Motor neuron (in vitro differentiated cells): Measurements from ENCODE around the gene TMTC2. TPM values are rescaled to one million over a fixed set of nuclear protein-coding genes. Genes with fewer than 3 reads are reported as not detected.
A peak's percentile ranks its signal among the peaks of the same experiment; 100 is the strongest.

Experiments
- ATAC-seq, 8 experiments: fragments of 200-7000 bp; cut with Tn5 transposase; replicated peaks in 6 of 8; 2 replicates each; pipeline ENCODE4 v1.8.0; 2021; ENCODE audit warnings: mild to moderate bottlenecking in 8 of 8, moderate library complexity in 8 of 8
- H3K27ac ChIP-seq, 2 donors: fragments of 250-450 bp; sonication (Bioruptor Pico); 2 replicates each; pipeline ENCODE4 v1.9.0; 2021; ENCODE audit warnings: antibody characterized with exemption in 2 of 2, mild to moderate bottlenecking in 2 of 2, moderate library complexity in 1 of 2
- H3K4me1 ChIP-seq, 2 donors: fragments of 250-450 bp; sonication (Bioruptor Pico); replicated peaks in 1 of 2; 2 replicates each; pipeline ENCODE4 v1.6.1; 2021; ENCODE audit warnings: antibody characterized with exemption in 2 of 2, mild to moderate bottlenecking in 2 of 2, moderate library complexity in 1 of 2
- H3K4me3 ChIP-seq, 5 donors: fragments of 250-450 bp; sonication (Bioruptor Pico); 2 replicates each; pipeline ENCODE4 v1.9.0; 2021; ENCODE audit warnings: antibody characterized with exemption in 5 of 5, mild to moderate bottlenecking in 5 of 5, moderate library complexity in 4 of 5
- WGBS, 10 experiments: fragments of 450-650 bp; shearing (Covaris generic); methylation state at CpG; one replicate each; pipeline ENCODE4 v1.0.0; 2022; 5-methylcytosine and 5-hydroxymethylcytosine counted together
- in situ Hi-C, 9 experiments: fragments of 400-800 bp; cut with MboI; loops; one replicate each; pipeline ENCODE4 v1.15.0; 2021; ENCODE audit warnings: low sequenced_read_pairs in 9 of 9, low pct_unique_long_range_greater_than_20kb in 2 of 9; ENCODE audit not compliant: unreplicated experiment in 9 of 9
- total RNA-seq, 8 experiments: library from RNA; unstranded; fragments of 300-600 nt; gene quantifications; 2 replicates each; pipeline versions ENCODE4 v1.2.3 to v1.2.4, GENCODE V29; 2022

The TMTC2 gene
- total RNA-seq, 8 experiments from 2014 or later: 11.4 to 49.3 (median 31.3) TPM

DNA sequence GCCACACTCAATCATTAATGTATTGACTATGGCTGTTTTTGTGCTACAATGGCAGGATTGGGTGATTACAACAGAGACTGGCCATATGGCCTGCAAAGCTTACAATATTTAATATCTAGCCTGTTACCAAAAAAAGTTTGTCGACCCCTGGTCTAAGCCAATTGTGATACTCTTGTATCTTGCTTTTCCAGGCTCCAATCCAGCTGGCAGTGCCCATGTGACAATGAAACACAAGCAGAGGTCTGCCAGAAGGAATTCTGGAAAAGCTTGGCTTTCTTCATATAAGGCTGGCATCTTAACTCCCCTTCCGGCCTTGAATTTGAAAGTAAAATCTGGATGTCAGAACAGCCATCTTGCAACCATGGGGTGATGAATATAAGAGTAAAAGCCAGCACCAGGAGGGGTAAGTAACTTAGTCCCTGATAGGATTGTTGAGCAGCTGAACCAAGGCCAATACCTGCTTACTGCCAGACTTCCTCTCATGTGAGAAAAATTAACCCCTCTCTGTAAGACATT lies 458.7 kb downstream of the TMTC2 start:
- no peak for ATAC-seq
- Histone ChIP-seq H3K4me1 (peaks cover 0 to 8% of the 10 kb centered on the region in 2 donors), H3K27ac (no peak overlapping the region), H3K4me3 (no peak overlapping the region)
- WGBS, 10 experiments: 0 to 100% (median 100%) methylated on average over 1 to 2 of the region's 2 CpGs; no CpG with 5 or more reads in 2 of the 10 experiments
- in situ Hi-C loops: no loop called here

DNA sequence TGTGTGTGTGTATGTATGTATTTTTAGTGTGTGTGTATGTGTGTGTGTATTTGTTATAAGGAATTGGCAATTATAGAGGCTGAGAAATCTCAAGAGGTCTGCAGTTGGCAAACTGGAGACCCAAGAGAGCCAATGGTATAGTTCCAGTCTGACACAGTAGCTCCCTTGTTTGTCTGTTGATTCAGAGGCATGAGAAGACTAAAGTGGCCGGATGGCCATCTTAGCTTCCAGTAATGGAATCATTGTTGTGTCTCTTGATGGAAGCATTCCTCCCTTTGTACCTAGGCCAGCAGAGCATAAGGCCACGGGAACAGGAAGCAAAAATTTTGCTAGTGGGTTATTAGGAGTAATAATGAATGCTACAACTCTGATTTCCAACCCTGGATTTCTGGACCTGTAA lies 460.6 kb downstream of the TMTC2 start:
- ATAC-seq: no peak
- no peak overlapping the region for H3K27ac ChIP-seq
- peaks cover 3 to 8% of the 10 kb centered on the region in 2 donors for H3K4me1 ChIP-seq
- WGBS, 10 experiments: 60 to 100% (median 92%) methylated on average over 1 to 2 of the region's 2 CpGs; no CpG with 5 or more reads in 4 of the 10 experiments
- H3K4me3 ChIP-seq: no peak overlapping the region
- in situ Hi-C loops: no loop called here

DNA sequence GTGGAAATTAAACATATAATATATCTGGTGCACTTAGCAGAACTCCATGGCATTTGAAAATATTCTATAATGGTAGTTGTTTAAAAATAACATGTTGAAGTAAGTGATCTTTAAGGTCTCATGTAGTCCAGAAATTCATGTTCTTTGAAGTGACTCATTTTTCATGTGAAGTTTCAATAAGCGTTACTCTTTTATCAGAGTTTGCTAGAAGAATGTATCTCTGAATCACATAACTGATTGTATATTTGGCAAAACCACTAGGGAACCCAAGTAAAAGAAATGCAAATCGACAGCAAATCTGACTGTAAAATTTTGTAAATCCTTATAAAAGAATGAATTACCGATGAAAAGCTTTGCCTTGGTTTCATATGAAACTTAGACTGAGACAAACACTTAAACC lies 463.3 kb downstream of the TMTC2 start:
- H3K4me3 ChIP-seq: no peak overlapping the region
- H3K27ac ChIP-seq: no peak overlapping the region
- peaks cover 0 to 4% of the 10 kb centered on the region in 2 donors for H3K4me1 ChIP-seq
- 65 to 100% (median 76%) methylated on average over 2 to 3 of the region's 3 CpGs; no CpG with 5 or more reads in 1 of the 10 experiments for WGBS, 10 experiments
- in situ Hi-C loops: no loop called here
- ATAC-seq: no peak

DNA sequence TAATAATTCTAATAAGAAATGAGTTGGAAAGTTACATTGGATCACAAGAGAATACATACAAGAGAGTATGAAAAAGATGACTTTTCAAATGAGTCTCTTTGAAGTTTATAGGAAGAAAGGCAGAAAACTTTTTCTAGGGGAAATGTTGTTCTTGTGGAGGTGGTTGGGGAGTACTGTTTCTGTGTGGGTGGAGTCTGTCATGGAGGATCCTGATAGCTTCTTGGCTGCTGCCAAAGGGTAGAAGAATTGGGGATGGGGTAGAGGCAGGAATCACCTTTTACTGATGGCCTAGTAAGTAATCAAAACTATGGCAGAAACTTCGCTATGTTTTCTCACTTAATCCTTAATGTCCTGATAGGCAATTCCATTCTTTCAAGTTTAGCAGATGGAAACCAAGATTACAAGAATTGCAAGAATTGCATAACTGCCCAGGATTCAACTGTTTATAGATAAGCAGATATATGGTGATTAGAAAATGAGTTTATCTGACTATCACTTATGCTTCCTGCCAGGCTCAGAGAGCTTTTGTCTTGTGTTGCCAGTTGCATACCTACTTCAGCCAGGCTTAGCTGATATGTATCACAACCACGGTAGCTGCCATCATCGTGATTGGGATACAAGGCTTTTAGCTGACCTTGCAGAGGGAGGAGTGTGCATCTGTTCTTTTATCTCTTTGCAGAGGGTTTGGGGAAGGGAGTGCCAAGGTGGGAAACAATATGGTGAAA lies 463.9 kb downstream of the TMTC2 start:
- ATAC-seq: no peak
- in situ Hi-C loops: no loop called here
- 50 to 100% (median 90%) methylated on average over 1 to 3 of the region's 3 CpGs; no CpG with 5 or more reads in 2 of the 10 experiments for WGBS, 10 experiments
- Histone ChIP-seq H3K27ac (no peak overlapping the region), H3K4me1 (peaks cover 0 to 4% of the 10 kb centered on the region in 2 donors), H3K4me3 (no peak overlapping the region)

DNA sequence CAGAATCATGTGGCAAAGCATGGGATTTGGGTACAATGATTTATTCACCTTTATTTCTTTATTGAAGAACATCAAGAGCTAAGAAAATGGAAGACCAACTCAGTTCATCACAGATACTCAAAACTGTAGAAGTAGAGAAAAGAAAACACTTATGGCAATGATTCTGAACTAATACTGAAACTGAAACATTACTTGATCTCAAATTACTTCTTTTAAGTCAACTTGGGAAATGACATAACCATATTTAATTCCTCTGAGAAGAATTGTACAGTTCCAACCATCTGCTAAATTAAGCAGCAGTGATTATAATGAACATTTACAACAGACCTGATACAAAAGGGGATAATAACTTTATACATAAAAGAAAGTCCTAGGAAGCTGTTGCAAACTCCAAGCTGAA lies 466.5 kb downstream of the TMTC2 start:
- no peak overlapping the region for H3K27ac ChIP-seq
- H3K4me1 ChIP-seq: peaks cover 0 to 4% of the 10 kb centered on the region in 2 donors
- no peak overlapping the region for H3K4me3 ChIP-seq
- in situ Hi-C loops: no loop called here
- ATAC-seq: no peak

DNA sequence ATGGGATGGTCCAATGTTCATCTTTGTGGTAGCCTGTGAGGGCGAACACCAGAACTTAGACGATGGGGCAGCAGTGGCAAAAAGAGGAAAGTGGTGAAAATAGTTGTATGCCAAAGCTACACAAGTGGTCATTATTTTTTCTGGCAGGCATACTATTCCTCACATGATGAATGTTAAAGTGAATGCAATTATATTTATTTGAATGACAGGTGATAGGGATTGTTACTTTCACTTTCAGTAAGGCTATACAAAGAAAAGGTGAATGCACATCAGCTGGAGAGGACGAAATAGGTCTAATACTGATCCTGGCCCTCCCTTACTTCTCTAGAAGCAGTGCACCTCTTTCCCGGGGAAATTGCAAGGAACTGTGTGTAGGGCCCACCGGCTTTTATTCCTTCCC lies 470.1 kb downstream of the TMTC2 start:
- no peak for ATAC-seq
- Histone ChIP-seq H3K4me1 (peaks cover 3 to 4% of the 10 kb centered on the region in 2 donors), H3K27ac (no peak overlapping the region), H3K4me3 (no peak overlapping the region)
- 40 to 100% (median 87%) methylated on average over 1 to 5 of the region's 5 CpGs; no CpG with 5 or more reads in 1 of the 10 experiments for WGBS, 10 experiments
- in situ Hi-C loops: no loop called here

DNA sequence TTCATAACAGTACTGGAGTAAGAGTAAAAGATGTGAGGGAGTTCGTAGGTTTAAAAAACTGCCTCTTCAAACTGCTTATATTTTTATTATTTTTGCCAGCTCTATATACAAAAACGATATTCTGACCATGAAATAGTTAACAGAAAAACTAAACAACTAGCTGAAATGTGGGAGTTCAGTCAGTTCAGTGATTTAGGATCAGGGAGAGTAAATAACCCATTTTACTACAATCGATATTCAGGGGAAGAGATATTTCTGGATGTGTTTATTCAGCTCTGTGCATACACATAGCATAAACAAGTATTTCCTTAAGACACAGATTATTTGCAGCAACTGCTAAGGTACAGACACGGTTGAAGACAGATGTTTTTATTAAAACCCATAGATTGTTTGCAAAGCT lies 470.9 kb downstream of the TMTC2 start:
- Histone ChIP-seq H3K4me1 (peaks cover 0 to 3% of the 10 kb centered on the region in 2 donors), H3K4me3 (no peak overlapping the region), H3K27ac (no peak overlapping the region)
- WGBS, 10 experiments: 28 to 83% (median 62%) methylated on average over 1 to 4 of the region's 4 CpGs
- peak in 1 of 8 experiments; percentile 21 for ATAC-seq
- in situ Hi-C loops: no loop called here

DNA sequence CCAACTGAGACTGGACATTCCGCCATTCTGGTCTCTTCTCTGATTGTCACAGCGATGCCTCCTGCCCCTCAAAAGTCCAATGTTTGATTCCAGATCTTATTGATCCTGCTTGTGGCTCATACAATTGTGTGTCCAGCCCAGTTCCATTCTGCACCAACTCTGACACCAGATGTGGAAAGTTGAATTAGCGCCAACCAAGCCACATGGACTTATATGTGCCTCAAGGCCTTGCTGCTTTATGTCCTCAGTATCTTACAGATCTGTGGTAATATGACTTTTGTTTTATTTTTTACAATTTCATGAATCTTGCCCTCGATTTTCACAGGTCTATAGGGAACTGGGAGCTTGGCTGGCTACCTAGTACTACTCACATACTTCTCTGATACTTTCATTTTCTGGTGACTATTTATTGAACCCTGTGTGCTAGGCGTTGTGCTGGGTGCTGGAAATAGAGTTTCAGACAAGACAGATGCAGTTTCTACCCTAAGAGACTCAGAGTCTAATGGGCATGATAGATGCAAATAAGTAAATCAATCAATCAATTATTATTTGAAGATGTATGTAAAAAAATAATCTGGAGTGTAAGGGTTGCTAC lies 472.0 kb downstream of the TMTC2 start:
- peaks cover 0 to 3% of the 10 kb centered on the region in 2 donors for H3K4me1 ChIP-seq
- in situ Hi-C loops: no loop called here
- ATAC-seq: peak in 3 of 8 experiments; percentile 40 to 63 (median 57)
- no peak overlapping the region for H3K4me3 ChIP-seq
- WGBS, 10 experiments: 22 to 100% (median 73%) methylated on average over 1 to 5 of the region's 5 CpGs; no CpG with 5 or more reads in 1 of the 10 experiments
- H3K27ac ChIP-seq: no peak overlapping the region

DNA sequence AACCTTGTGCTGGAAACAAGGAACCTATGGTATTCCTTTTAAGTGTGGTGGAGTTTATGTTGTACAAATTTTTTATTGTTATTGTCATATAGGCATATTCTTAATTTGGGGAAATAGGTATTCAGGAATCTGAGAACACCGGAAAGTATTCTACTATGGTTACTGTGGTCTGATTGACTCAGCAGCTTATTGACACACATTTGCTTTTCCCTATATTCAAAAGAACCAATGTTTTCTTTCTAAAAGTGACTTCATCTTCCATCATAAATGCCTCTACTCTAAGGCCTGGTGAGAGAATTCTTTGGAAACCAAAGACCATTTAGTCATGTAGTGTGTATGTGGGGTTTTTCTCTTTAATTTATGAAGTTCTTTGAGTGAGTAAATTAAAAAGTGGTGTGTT lies 474.8 kb downstream of the TMTC2 start:
- in situ Hi-C loops: no loop called here

DNA sequence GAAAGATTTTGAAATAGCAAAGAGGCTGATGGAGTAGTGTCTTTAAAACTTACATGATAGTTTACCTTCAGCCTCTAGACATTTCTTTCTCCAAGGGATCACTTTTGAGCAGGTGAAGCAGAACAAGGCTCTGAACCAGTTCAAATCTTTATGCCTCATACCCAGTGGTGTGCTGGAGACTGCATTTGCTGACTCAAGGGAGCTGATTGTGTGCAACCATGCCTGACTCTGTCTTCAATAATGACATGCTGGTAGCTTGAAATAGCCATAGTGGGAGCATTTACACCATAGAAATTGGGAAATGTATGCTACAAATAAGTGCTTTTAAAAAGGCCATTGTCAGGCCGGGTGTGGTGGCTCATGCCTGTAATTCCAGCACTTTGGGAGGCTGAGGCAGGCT lies 482.0 kb downstream of the TMTC2 start:
- H3K27ac ChIP-seq: no peak overlapping the region
- 60 to 80% methylated on average over 1 of the region's 1 CpG; no CpG with 5 or more reads in 8 of the 10 experiments for WGBS, 10 experiments
- H3K4me1 ChIP-seq: no peaks in the 10 kb centered on the region
- no peak for ATAC-seq
- in situ Hi-C loops: no loop called here
- H3K4me3 ChIP-seq: no peak overlapping the region

More for the DNA sequence above, 474.8 kb downstream of the TMTC2 start:
- ATAC-seq: peak in 2 of 8 experiments; percentile 23 to 33
- no peak overlapping the region for H3K27ac ChIP-seq
- peaks cover 0 to 3% of the 10 kb centered on the region in 2 donors for H3K4me1 ChIP-seq
- no peak overlapping the region for H3K4me3 ChIP-seq
- WGBS, 10 experiments: 0 to 100% (median 80%) methylated on average over 1 of the region's 1 CpG; no CpG with 5 or more reads in 1 of the 10 experiments

DNA sequence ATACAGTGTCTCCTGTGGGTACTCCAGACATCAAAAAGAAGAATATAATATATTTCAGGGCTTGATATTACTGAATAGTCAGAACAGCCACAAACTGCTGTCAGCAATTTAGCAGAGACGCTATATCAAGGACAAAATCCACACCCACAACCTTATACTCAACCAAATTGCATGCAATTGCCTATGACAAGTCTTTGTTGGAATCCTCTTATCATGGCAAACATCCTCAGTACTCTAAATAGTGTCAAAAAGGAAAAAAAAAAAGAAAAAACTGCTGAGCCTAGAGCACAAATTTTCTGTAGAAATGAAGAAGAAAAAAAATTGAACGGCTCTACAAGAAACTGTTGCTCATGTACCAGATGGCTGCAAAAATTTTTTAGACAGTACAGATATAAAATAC lies 485.7 kb downstream of the TMTC2 start:
- no peak for ATAC-seq
- in situ Hi-C loops: no loop called here
- Histone ChIP-seq H3K4me3 (no peak overlapping the region), H3K27ac (no peak overlapping the region), H3K4me1 (no peaks in the 10 kb centered on the region)
- 17 to 91% (median 78%) methylated on average over 1 to 2 of the region's 2 CpGs; no CpG with 5 or more reads in 1 of the 10 experiments for WGBS, 10 experiments

DNA sequence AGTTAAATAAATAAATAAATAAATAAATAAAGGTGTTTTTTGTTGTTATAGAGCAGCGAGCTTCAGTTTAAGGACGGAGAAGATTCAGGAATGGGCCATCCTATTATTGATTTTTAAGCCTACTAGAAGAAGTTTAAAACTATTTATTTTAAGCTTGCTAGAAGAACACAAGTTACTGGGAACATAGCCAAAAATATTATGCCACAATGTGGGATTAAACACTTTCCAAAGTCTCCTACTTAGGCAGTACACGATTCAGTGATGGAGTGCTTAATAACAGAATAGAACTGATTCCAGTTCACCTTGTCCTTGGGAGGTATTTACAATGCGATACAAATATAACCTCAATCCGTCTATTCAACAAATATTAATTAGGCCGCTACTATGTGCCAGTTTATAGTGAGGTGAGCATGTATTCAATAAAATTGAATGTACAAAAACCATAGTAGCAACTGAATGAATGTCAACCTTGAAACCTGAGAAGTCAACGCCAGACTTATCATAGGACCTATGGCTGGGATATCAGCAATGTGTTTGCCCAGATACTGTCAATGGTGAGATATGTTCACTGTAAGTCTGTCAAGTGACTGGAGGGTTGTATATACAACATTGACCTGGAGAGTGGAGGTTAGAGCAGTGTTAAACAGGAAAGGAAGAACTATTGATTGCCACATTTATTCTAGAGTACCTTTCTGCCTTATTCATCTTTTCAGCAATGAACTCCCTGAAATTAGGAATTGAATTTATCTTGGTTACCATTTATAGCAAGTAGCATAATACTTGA lies 486.4 kb downstream of the TMTC2 start:
- Histone ChIP-seq H3K27ac (no peak overlapping the region), H3K4me3 (no peak overlapping the region), H3K4me1 (no peaks in the 10 kb centered on the region)
- no peak for ATAC-seq
- WGBS, 10 experiments: 49 to 100% (median 91%) methylated on average over 2 to 7 of the region's 7 CpGs
- in situ Hi-C loops: no loop called here

DNA sequence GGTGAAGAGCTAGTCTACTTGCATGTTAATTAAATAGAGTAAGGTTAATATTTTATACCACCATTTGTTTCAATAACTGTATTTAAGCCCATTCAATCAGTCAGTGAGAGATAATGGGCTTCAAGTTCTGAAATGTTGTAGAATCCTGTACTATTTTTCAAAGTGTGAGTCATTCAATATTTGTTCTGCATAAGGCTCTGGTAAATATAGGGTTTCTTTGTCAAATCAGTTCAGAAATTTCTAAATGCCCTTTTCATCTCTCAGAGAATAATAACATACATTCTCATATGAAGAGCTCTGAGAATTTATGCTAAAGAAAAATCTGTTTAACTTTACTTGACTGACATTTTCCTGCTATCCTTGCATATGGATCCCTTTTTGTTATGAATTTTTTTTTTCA lies 493.3 kb downstream of the TMTC2 start:
- Histone ChIP-seq H3K27ac (no peak overlapping the region), H3K4me1 (peaks cover 0 to under 1% of the 10 kb centered on the region in 2 donors), H3K4me3 (no peak overlapping the region)
- no peak for ATAC-seq
- in situ Hi-C loops: no loop called here
